Activated CD4-positive, CD25-positive, alpha-beta regulatory T cell treated with anti-CD3 and anti-CD28 coated beads, Interleukin-2, amount 50 U/mL, for 24 hours (primary cell): ENCODE results near the gene RAD51C.
"Not testable (repeated sequence)": the region's sequence is repeated elsewhere in the genome, so short reads cannot be mapped to it uniquely, and the experiment has no call there.

Experiments
- ATAC-seq, 2 donors: fragments of 150-1000 bp; cut with Tn5 transposase; one replicate each; pipeline ENCODE4 v1.10.0; 2021; ENCODE audit warnings: mild to moderate bottlenecking in 1 of 2, moderate library complexity in 1 of 2

RAD51C gene

DNA sequence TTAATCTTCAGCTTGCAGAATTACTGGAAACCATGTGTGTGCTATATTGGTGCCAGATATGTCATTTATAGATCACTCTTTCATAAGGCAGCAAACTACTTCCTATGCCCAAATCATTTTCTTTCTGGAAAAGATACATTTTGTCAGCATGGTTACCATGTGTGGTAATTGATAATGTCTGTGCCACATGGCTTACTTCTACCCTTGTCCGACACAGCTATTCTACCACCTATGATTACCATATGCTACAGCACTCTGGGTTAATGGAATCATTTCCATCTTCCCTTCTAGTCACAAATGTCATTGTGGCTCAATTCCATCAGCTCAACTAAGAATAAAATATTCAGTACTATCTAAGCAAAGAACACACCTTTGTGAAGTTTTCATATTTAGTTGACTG is 55.3 kb downstream of the RAD51C start:
- ATAC-seq = no peak

DNA sequence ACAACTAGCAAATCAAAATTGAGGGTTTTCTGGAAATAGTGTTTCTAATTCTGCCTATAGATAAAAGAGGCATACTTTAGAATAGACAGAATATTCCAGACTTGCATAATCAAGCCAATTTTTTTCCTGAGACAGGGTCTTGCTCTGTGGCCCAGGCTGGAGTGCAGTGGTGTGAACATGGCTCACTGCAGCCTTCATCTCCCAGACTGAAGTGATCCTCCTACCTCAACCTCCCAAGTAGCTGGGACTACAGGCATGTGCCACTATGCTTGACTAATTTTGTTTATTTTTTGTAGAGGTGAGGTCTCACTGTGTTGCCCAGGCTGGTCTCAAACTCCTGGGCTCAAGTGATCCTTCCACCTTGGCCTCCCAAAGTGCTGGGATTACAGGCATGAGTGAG is 57.2 kb downstream of the RAD51C start:
- not testable (repeated sequence) for ATAC-seq

DNA sequence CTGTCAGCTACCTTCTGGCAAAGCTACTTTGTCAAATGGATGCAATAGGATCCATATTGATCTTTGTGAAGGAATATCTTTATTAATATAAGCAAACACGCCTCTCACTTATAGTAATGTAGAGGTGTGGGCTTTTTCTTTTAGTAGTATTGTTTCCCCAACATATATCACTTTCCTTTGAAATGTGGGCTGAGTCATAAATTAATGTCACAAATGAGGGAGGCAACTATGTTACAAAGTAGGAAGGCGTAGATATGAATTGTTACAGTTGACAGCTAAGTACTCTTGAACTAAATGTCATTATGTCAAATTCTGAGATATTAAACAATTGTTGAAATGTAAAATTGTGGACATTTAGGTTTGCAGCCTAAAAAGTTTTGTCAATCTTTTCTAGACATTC is 60.6 kb downstream of the RAD51C start:
- ATAC-seq = no peak

DNA sequence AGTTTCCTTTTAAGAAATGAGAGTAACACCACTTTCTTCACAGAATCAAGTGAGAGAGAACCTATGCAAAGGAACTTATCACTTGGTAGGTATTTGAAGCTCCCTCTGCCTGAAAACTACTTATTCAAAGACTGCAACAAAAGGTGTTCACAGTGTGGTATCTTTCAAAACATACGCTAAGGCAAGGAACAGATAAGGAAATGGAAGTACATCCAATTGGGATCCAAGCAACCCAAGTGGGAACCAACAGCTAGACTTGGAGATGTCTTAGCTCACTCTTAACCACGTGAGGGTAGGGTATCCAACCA is 62.8 kb downstream of the RAD51C start:
- no peak for ATAC-seq

DNA sequence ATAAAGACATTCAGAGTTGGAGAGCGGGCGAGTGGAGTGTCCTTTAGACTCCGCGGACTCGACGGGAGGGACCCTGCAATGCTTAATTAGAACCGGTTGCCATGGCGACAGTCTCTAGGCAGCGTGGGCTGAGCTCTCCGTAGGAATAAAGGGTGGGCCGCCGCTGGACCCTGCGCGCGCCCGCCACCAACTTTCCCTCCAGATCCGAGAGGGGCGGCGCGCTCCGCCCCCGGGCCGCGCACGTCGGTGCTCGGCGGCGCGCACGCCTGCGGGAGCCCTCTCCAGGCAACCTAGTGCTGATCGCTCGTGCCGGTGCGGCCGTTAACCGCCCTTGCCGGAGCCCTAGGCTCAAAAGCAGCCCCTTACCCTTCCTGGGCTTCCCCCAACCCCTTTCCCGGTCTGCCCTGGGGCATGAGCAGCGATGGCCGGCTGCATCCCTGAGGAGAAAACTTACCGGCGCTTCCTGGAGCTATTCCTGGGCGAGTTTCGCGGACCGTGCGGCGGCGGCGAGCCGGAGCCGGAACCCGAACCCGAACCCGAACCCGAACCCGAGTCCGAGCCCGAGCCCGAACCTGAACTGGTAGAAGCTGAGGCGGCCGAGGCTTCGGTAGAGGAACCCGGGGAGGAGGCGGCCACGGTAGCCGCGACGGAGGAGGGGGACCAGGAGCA is 63.3 kb downstream of the RAD51C start, which contains the start of gene PPM1E:
PPM1E (plus strand) TSS at position 278 of the 669 bp plus-strand sequence.
- ATAC-seq = peak; percentile 74 to 76

DNA sequence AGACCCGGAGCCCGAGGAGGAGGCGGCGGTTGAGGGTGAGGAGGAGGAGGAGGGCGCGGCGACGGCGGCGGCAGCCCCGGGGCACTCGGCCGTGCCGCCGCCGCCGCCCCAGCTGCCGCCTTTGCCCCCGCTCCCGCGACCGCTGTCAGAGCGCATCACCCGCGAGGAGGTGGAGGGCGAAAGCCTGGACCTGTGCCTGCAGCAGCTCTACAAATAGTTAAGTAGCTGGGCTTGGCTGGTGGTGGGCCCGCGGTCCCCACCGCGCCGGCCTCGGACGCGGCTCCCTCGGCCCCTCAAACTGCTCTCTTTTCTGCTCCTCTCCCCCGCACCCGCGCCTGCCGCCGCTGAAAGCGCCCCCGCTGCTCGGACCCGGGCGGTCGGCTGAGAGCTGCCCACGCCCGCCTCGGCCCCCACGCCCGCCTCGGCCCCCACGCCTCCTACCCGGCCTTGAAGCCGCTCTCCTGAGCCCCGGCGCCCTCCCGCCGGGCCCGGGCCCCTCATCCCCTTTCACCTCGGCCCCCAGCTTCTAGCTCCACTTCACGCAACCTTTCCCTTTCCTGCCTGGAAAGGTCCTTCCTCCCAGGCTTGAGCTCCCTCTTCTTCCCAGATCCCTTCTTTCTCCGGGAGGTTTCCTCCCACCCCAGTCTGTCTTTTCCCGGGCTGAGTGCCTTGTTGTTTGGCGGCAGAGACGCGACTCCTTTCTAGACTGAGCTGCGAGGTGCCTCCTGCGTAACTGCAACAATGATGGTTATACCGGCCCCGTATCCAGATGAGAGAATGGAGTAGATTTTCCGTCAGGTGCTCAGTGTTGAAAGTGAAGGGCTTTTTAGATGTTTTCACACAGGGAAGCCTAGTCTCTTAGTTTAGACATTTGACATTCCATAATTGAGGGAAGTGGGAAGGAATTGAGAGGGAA is 64.1 kb downstream of the RAD51C start:
- peak in 1 of 2 donors; percentile 39 for ATAC-seq

DNA sequence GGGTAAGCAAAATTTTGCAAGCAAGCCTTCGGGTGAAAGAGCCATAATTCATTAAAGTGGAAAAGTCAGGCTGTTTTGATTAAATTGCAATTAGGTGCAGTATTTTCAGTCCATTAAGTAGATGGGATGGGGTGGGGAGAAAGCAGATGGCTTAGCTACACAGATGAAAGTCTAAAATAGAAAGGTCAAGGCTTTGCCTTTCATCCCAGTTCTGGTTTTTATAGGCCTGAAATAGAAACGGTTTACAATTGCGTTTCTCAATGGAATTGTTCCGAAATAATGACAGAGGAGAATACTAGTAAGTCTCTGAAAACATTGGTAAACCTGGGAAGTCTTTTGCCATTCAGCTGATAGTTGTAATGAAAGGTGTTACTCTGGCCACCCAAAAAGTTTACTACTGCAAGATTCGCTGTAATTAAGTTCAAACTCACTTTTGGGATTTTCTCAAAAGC is 64.8 kb downstream of the RAD51C start:
- no peak for ATAC-seq

DNA sequence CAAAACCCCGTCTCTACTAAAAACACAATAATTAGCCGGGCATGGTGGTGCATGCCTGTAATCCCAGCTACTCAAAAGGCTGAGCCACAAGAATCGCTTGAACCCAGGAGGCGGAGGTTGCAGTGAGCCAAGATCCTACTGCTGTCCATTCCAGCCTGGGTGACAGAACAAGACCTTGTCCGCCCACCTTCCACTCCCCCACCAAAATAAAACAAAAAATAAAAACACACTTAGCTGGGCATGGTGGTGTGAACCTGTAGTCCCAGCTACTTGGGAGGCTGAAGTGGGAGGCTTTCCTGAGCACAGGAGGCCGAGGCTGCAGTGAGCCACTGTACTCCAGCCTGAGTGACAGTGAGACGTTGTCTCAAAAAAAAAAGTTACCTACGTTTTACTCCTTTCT is 66.5 kb downstream of the RAD51C start:
- no peak for ATAC-seq

DNA sequence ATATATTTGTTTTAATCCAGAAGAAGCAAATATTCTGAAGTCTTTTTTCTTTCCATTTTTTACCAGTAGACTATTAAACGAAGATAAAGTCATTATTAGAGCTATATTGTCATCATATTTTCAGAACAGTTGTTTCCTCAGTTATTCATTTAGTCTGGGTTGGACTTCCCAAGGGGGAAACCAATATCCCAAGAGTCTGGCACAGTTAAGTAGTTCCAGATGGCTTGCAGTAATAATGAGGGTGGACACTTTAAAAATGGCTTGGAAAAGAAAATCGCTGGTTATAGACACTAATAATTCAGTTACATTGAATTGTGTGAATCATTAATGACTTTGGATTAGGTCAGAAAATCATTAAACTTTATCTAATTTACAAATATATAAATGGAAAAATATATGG is 67.1 kb downstream of the RAD51C start:
- no peak for ATAC-seq

DNA sequence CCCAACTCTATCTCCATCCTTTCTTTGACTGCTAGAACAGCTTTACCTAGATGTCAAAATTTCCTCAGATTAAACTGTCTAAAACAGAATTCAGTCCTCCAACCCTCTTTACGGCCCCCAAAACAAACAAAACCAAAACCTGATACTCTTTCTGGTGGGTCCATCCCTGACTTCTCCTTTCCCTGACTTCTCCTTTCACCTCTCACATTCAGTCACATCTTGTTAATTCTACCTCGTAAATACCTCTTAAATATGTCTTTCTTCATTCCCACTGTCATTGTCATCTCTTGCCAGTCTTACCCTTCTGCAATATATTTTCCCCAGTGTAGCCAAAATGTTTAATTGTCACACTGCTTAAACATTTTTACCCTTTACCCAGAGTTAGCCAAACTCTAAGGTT is 67.8 kb downstream of the RAD51C start:
- ATAC-seq = no peak

DNA sequence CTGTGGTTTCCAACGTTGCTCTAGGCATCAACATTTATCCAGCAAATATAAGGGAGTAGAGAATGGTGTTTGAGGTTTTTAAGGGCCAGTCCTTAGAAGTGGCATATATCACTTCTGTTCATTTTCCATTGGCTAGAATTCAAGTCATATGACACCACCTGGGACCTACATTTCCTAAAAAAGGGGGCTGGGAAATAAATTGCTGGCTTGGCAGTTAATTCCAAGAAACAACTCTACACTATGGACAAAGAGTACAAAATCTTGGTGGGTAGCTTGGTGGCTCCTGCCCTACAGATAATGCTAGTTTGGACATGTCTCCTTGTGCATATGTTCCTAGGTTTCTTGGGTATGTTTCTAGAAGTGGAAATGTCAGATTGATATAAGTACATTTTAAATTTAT is 70.9 kb downstream of the RAD51C start:
- ATAC-seq = no peak

DNA sequence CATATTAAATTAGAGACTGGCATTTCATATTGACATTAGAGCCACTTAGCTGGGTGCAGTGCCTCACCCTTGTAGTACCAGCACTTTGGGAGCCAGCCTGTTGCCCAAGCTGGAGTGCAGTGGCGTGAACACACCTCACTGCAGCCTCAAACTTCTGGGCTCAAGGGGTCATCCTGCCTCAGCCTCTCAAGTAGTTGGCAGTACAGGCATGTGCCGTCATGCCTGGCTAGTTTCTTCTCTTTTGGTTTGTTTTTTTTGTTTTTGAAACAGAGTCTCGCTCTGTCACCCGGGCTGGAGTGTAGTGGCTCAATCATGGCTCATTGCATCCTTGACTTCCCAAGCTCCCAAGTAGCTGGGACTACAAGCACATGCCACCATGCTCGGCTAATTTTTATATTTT is 72.0 kb downstream of the RAD51C start:
- no peak for ATAC-seq

DNA sequence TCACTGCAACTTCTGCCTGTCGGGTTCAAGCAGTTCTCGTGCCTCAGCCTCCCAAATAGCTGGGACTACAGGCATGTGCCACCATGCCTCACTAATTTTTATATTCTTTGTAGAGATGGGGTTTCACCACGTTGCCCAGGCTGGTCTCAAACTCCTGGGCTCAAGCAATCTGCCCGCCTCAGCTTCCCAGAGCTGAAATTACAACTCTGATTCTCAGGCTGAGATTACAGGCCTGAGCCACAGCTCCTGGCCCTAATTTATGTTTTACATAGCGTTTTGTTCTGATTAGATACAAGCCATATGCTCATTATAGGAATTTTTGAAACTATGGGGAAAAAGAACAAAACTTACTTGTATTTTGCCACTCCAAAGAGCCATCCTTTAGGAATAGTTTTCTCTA is 86.1 kb downstream of the RAD51C start:
- not testable (repeated sequence) for ATAC-seq

DNA sequence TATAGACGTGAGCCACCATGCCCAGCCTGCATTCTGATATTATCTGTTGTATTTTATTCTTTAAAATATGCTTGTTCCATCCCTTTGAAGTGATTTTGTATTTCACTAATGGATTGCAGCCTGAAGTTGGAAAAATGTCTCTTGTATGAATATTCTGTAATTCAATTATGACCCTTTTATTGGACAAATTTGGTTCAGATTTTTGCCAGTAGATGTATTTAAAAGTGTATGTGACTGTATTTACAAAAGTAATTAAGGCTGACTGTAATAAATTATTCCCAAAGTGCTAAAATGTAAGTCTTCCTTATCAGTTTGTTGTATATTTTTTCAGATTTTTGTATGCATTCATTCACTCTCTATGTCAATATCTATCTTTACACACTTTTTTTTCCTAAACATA is 87.0 kb downstream of the RAD51C start:
- no peak for ATAC-seq

DNA sequence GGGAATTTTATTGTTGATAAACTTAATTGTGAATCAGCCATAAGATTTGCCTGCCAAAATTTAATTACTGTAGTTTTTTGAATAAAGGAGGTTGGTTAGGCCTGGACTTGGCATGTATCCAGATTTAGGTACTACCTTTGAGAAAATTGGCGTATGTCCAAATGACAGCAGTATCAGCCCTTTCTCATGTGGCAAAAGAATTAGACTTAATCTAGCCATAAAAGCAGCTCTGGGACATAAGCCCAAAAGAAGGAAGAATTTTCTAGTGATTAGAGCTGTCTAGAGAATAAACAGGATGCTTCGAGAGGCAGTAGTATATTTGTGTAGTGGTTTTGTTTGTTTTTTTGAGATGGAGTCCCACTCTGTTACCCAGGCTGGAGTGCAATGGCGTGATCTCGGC is 91.0 kb downstream of the RAD51C start:
- no peak for ATAC-seq

DNA sequence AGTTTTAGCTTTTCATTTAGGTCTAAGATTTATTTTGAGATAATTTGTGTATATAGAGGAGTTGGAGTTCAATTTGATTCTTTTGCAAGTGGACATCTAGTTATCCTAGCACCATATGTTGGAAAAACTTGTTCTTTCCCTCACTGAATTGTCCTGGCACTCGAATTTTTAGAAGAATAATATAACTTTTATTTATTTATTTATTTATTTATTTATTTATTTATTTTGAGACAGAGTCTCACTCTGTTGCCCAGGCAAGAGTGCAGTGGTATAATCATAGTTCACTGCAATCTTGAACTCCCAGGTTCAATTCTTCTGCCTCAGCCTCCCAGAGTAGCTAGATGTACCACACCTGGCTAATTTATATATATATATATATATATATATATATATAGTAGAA is 92.7 kb downstream of the RAD51C start:
- no peak for ATAC-seq
